Natural killer cell (primary cell): ENCODE results near the gene CLCNKA. TPM values are rescaled to one million over a fixed set of nuclear protein-coding genes. Genes with fewer than 3 reads are reported as not detected.
"Not testable (repeated sequence)": the region's sequence is repeated elsewhere in the genome, so short reads cannot be mapped to it uniquely, and the experiment has no call there.

ENCODE experiments used
- ATAC-seq, 3 donors: fragments of 150-1000 bp in 2 of 3; fragments of 200-7000 bp in 1 of 3; cut with Tn5 transposase; 1 replicate in 1 of 3; 2 replicates in 2 of 3; pipeline ENCODE4 v1.10.0; 2021; ENCODE audit warnings: mild to moderate bottlenecking in 2 of 3, moderate library complexity in 2 of 3
- DNase-seq, 2 donors: peaks; one replicate each; pipeline versions ENCODE4 v3.0.0 to v3.0.0-alpha.2; 2013 to 2021; ENCODE audit warnings: mixed read lengths in 1 of 2
- H3K27ac ChIP-seq: one replicate; pipeline ENCODE4 v1.5.1; 2013; ENCODE audit warnings: mild to moderate bottlenecking, low read length
- H3K27me3 ChIP-seq: one replicate; pipeline ENCODE4 v1.6.1; 2013; ENCODE audit warnings: low read length; ENCODE audit not compliant: control insufficient read depth, insufficient read depth
- H3K36me3 ChIP-seq: one replicate; pipeline ENCODE4 v1.6.1; 2013; ENCODE audit warnings: low read length; ENCODE audit not compliant: control insufficient read depth, insufficient read depth
- H3K4me1 ChIP-seq: one replicate; pipeline ENCODE4 v1.6.1; 2013; ENCODE audit warnings: low read length; ENCODE audit not compliant: control insufficient read depth, insufficient read depth
- H3K4me3 ChIP-seq: one replicate; pipeline ENCODE4 v1.5.1; 2013; ENCODE audit warnings: low read length
- H3K9me3 ChIP-seq: one replicate; pipeline ENCODE4 v1.6.1; 2013; ENCODE audit warnings: low read length; ENCODE audit not compliant: control insufficient read depth, insufficient read depth
- H3K27ac Mint-ChIP-seq, 2 donors: one replicate each; pipeline ENCODE4 v1.8.0; 2022; ENCODE audit warnings: mild to moderate bottlenecking in 2 of 2, mixed read lengths in 2 of 2, moderate library complexity in 1 of 2
- H3K27me3 Mint-ChIP-seq, 2 donors: one replicate each; pipeline ENCODE4 v1.8.0; 2022; ENCODE audit warnings: low read depth in 2 of 2, mixed read lengths in 2 of 2
- H3K36me3 Mint-ChIP-seq: one replicate; pipeline ENCODE4 v1.8.0; 2022; ENCODE audit warnings: mixed read lengths
- H3K4me1 Mint-ChIP-seq, 2 donors: one replicate each; pipeline ENCODE4 v1.8.0; 2022; ENCODE audit warnings: mixed read lengths in 2 of 2
- H3K4me3 Mint-ChIP-seq: one replicate; pipeline ENCODE4 v1.8.0; 2022; ENCODE audit warnings: mild to moderate bottlenecking, moderate library complexity, mixed read lengths
- H3K9me3 Mint-ChIP-seq, 2 donors: one replicate each; pipeline ENCODE4 v1.8.0; 2022; ENCODE audit warnings: mixed read lengths in 2 of 2
- CTCF ChIP-seq: fragments of 200-600 bp; IDR thresholded peaks from one replicate; pipeline ENCODE4 v1.8.0; 2022; ENCODE audit warnings: antibody characterized with exemption
- WGBS: methylation state at CpG from one replicate; pipeline ENCODE4 v1.1.7; 2013; ENCODE audit warnings: missing lambda C conversion rate; ENCODE audit not compliant: insufficient coverage; 5-methylcytosine and 5-hydroxymethylcytosine counted together
- intact Hi-C: fragments of 100-400 bp; cut with micrococcal nuclease; formaldehyde crosslinking; loops from one replicate; pipeline ENCODE4 v1.14.2; 2022
- total RNA-seq, 4 donors: library from RNA; stranded (reverse); fragments of 120-200 nt in 1 of 4; gene quantifications; one replicate each; pipeline versions ENCODE4 v1.2.3 to v1.2.4, GENCODE V29; 2013 to 2022

The CLCNKA gene
- total RNA-seq, 3 donors from 2014 or later (not counting 1 experiment from before 2014, with no cell fraction given) = 0.16 to 0.33 TPM; not detected in 1

- TF ChIP-seq CTCF = no peak
- Mint-ChIP-seq H3K9me3 (no peaks in the 10 kb centered on the region), H3K4me1 (peaks cover 0 to 8% of the 10 kb centered on the region in 2 donors), H3K36me3 (no peaks in the 10 kb centered on the region), H3K27me3 (peaks cover 0 to 10% of the 10 kb centered on the region in 2 donors), H3K4me3 (no peak overlapping the region), H3K27ac (no peak overlapping the region)
- intact Hi-C loops = no loop called here
- Histone ChIP-seq H3K4me1 (peaks cover 9% of the 10 kb centered on the region), H3K36me3 (no peaks in the 10 kb centered on the region), H3K27me3 (peaks cover 3% of the 10 kb centered on the region), H3K4me3 (no peak overlapping the region), H3K9me3 (no peaks in the 10 kb centered on the region), H3K27ac (no peak overlapping the region)
- DNase-seq (no peak), ATAC-seq (no peak)
- 56% methylated on average over 7 of the region's 8 CpGs for WGBS
These were observed 32.1 kb downstream of the CLCNKA start for GRCh38 chr1:16053781-16054502.

GRCh38 chr1:16054598-16055540, 33.0 kb downstream of the CLCNKA start:
- Histone ChIP-seq H3K4me1 (peaks cover 6% of the 10 kb centered on the region), H3K27me3 (no peaks in the 10 kb centered on the region), H3K27ac (no peak overlapping the region), H3K36me3 (no peaks in the 10 kb centered on the region), H3K9me3 (no peaks in the 10 kb centered on the region), H3K4me3 (no peak overlapping the region)
- intact Hi-C loops = no loop called here
- H3K27me3 Mint-ChIP-seq = peaks cover 0 to 6% of the 10 kb centered on the region in 2 donors
- no peak for TF ChIP-seq CTCF
- ATAC-seq = no peak
- H3K9me3 Mint-ChIP-seq = no peaks in the 10 kb centered on the region
- DNase-seq = no peak
- H3K36me3 Mint-ChIP-seq = no peaks in the 10 kb centered on the region
- peaks cover 0 to 5% of the 10 kb centered on the region in 2 donors for H3K4me1 Mint-ChIP-seq
- no peak overlapping the region for H3K27ac Mint-ChIP-seq
- H3K4me3 Mint-ChIP-seq = no peak overlapping the region
- 86% methylated on average over 7 of the region's 7 CpGs for WGBS

GRCh38 chr1:16055613-16056520, 34.0 kb downstream of the CLCNKA start:
- 51% methylated on average over 16 of the region's 18 CpGs for WGBS
- no peak overlapping the region for H3K27ac ChIP-seq
- Mint-ChIP-seq H3K27ac (no peak overlapping the region), H3K4me1 (no peaks in the 10 kb centered on the region), H3K9me3 (no peaks in the 10 kb centered on the region), H3K27me3 (no peaks in the 10 kb centered on the region), H3K4me3 (no peak overlapping the region), H3K36me3 (no peaks in the 10 kb centered on the region)
- TF ChIP-seq CTCF = peak; percentile 80
- H3K4me3 ChIP-seq = no peak overlapping the region
- no peaks in the 10 kb centered on the region for H3K27me3 ChIP-seq
- H3K4me1 ChIP-seq = peaks cover 6% of the 10 kb centered on the region
- ATAC-seq = peak; percentile 86 to 100 (median 99)
- H3K36me3 ChIP-seq = no peaks in the 10 kb centered on the region
- no peaks in the 10 kb centered on the region for H3K9me3 ChIP-seq
- intact Hi-C loops = loop anchor here (1.0 kb wide), 2 partner anchors 47 to 264 kb away; no protein-coding TSS in a partner anchor
- DNase-seq = peak; percentile 80 to 92

- not testable (repeated sequence) for H3K4me1 Mint-ChIP-seq
- 81% methylated on average over 3 of the region's 4 CpGs for WGBS
These were observed 34.7 kb downstream of the CLCNKA start for GRCh38 chr1:16056521-16056912.

GRCh38 chr1:16057314-16057915, 35.6 kb downstream of the CLCNKA start:
- intact Hi-C loops = not testable (repeated sequence)

More at GRCh38 chr1:16056521-16056912, 34.7 kb downstream of the CLCNKA start:
- H3K27ac ChIP-seq, ATAC-seq, H3K27me3 Mint-ChIP-seq, H3K36me3 Mint-ChIP-seq, H3K4me3 ChIP-seq, H3K27me3 ChIP-seq, H3K36me3 ChIP-seq, DNase-seq, H3K4me3 Mint-ChIP-seq, H3K9me3 Mint-ChIP-seq, H3K27ac Mint-ChIP-seq, H3K9me3 ChIP-seq, H3K4me1 ChIP-seq: not testable (repeated sequence)
- intact Hi-C loops = loop anchor here (1.0 kb wide), 2 partner anchors 47 to 264 kb away; no protein-coding TSS in a partner anchor

More at GRCh38 chr1:16057314-16057915, 35.6 kb downstream of the CLCNKA start:
- H3K4me3 ChIP-seq, DNase-seq, H3K36me3 ChIP-seq, H3K27me3 ChIP-seq, H3K4me1 ChIP-seq, H3K9me3 Mint-ChIP-seq, H3K27ac Mint-ChIP-seq, H3K27ac ChIP-seq, ATAC-seq, H3K9me3 ChIP-seq, H3K27me3 Mint-ChIP-seq, H3K4me1 Mint-ChIP-seq, H3K36me3 Mint-ChIP-seq, H3K4me3 Mint-ChIP-seq: not testable (repeated sequence)
- 83% methylated on average over 6 of the region's 7 CpGs for WGBS
